Stimulated activated naive CD8-positive, alpha-beta T cell treated with anti-CD3 and anti-CD28 coated beads, Interleukin-15, Interleukin-2, amounts not matched to agents 100 ng/mL and 50 ng/mL, for 24 hours (primary cell): ENCODE results near the gene CXCR2.
"Not testable (repeated sequence)": the region's sequence is repeated elsewhere in the genome, so short reads cannot be mapped to it uniquely, and the experiment has no call there.

Experiments used
- H3K27ac Mint-ChIP-seq: one replicate; pipeline ENCODE4 v1.8.0; 2021; ENCODE audit warnings: mild to moderate bottlenecking, mixed read lengths
- H3K27me3 Mint-ChIP-seq: one replicate; pipeline ENCODE4 v1.8.0; 2021; ENCODE audit warnings: mixed read lengths
- H3K36me3 Mint-ChIP-seq: one replicate; pipeline ENCODE4 v1.8.0; 2021; ENCODE audit warnings: low read depth, mixed read lengths
- H3K4me1 Mint-ChIP-seq: one replicate; pipeline ENCODE4 v1.8.0; 2021; ENCODE audit warnings: low read depth, mixed read lengths
- H3K4me3 Mint-ChIP-seq: one replicate; pipeline ENCODE4 v1.8.0; 2021; ENCODE audit warnings: mild to moderate bottlenecking, mixed read lengths
- H3K9me3 Mint-ChIP-seq: one replicate; pipeline ENCODE4 v1.8.0; 2021; ENCODE audit warnings: mixed read lengths

Gene CXCR2

DNA sequence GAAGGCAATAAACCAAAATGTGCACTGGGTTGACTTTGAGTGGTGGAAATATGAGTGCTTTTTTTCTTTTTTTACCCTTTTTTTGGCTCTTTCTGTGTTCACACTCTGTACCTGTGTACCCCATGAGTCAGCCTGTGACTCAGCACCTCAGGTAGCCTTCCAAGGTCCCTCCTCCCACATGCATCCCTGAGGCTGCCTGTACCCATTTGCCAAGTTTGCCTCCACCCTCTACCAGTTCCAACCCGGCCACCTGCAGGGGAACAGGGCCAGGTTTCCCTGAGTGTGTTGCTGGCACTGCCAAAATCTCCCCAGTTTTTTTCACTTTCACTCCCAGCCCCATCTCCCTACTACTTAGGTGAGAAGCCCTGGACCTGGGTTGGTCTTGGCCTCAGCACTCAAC lies 26.9 kb downstream of the CXCR2 start:
- no peak overlapping the region for H3K27ac Mint-ChIP-seq
- H3K4me1 Mint-ChIP-seq = no peaks in the 10 kb centered on the region
- no peaks in the 10 kb centered on the region for H3K36me3 Mint-ChIP-seq
- H3K4me3 Mint-ChIP-seq = no peak overlapping the region
- no peaks in the 10 kb centered on the region for H3K9me3 Mint-ChIP-seq
- H3K27me3 Mint-ChIP-seq = no peaks in the 10 kb centered on the region

DNA sequence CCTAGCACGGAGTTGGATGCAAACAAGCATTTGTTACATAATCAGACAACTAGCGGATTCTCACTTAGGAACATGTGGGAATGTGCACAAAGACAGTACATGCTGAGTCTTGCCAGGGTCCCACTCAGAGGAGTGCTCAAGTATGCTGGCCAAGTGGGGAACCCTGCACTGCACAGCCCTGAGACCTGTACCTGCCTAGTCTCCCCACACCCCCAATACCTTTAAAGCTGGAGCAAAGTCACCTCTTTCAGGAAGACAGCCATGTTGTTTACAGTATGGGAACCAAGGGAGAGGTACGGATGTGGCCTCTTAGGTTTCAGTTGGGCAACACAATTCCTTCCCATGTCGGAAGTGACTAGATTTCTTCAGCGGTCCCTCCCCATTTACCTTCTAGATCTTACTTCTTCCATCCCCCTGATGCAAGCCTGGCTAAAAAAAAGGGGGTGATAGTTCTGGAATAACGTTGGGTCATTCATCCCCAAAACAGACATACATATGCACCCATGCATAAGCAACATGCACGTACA lies 30.2 kb downstream of the CXCR2 start:
- Mint-ChIP-seq H3K4me1 (no peaks in the 10 kb centered on the region), H3K36me3 (no peaks in the 10 kb centered on the region), H3K27me3 (peaks cover 4% of the 10 kb centered on the region), H3K9me3 (no peaks in the 10 kb centered on the region), H3K27ac (no peak overlapping the region), H3K4me3 (no peak overlapping the region)

- Mint-ChIP-seq H3K4me1 (peaks cover 4% of the 10 kb centered on the region), H3K27ac (no peak overlapping the region), H3K9me3 (no peaks in the 10 kb centered on the region), H3K4me3 (no peak overlapping the region), H3K27me3 (peaks cover 4% of the 10 kb centered on the region), H3K36me3 (no peaks in the 10 kb centered on the region)
Observed at GRCh38 chr2:218161644-218162043, 35.8 kb downstream of the CXCR2 start.

DNA sequence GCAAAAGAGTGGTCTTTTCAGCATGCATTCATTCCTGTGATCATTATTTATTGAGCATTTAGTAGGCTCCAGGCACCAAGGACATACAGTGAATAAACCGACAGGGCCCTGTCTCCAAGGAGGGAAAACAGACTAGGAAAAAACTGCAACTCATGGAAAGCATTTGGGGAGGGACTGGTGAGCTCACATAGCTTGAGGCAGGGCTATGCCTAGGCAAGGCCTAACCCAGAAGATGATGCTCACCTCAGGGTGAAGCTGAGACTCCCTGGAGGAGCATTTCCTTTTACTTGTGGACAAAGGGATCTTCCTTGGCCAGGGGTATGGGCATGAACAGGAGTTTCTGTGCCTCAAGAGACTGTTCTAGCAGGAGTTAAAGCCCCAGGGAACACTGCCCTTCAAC lies 37.0 kb downstream of the CXCR2 start:
- Mint-ChIP-seq H3K4me1 (peaks cover 15% of the 10 kb centered on the region), H3K4me3 (no peak overlapping the region), H3K27ac (no peak overlapping the region), H3K9me3 (no peaks in the 10 kb centered on the region), H3K36me3 (no peaks in the 10 kb centered on the region), H3K27me3 (peaks cover 4% of the 10 kb centered on the region)

GRCh38 chr2:218166791-218167190 lies 41.0 kb downstream of the CXCR2 start, which contains the start of gene CXCR1:
TSS of gene CXCR1 (minus strand) at chr2:218166962. CDS start at chr2:218165211, 1,751 bp downstream.
- Mint-ChIP-seq H3K27ac (no peak within 1 kb of the TSS), H3K4me1 (peaks cover 20% of the 10 kb centered on the region), H3K9me3 (no peaks in the 10 kb centered on the region), H3K4me3 (no peak within 1 kb of the TSS), H3K27me3 (peaks cover 4% of the 10 kb centered on the region), H3K36me3 (no peaks in the 10 kb centered on the region)

- Mint-ChIP-seq H3K27ac (no peak overlapping the region), H3K4me3 (no peak overlapping the region), H3K4me1 (peaks cover 20% of the 10 kb centered on the region), H3K27me3 (peaks cover 4% of the 10 kb centered on the region), H3K9me3 (no peaks in the 10 kb centered on the region), H3K36me3 (no peaks in the 10 kb centered on the region)
Observed at GRCh38 chr2:218168016-218168415, 42.2 kb downstream of the CXCR2 start.

GRCh38 chr2:218168635-218169462 lies 43.0 kb downstream of the CXCR2 start:
- H3K27ac Mint-ChIP-seq = no peak overlapping the region
- no peaks in the 10 kb centered on the region for H3K9me3 Mint-ChIP-seq
- peaks cover 20% of the 10 kb centered on the region for H3K4me1 Mint-ChIP-seq
- H3K4me3 Mint-ChIP-seq = no peak overlapping the region
- H3K27me3 Mint-ChIP-seq = peaks cover 4% of the 10 kb centered on the region
- no peaks in the 10 kb centered on the region for H3K36me3 Mint-ChIP-seq

GRCh38 chr2:218169757-218170546 lies 44.1 kb downstream of the CXCR2 start:
- Mint-ChIP-seq H3K9me3 (no peaks in the 10 kb centered on the region), H3K4me1 (peaks cover 20% of the 10 kb centered on the region)

GRCh38 chr2:218171744-218172143 lies 45.9 kb downstream of the CXCR2 start:
- not testable (repeated sequence) for H3K27ac Mint-ChIP-seq, H3K27me3 Mint-ChIP-seq, H3K36me3 Mint-ChIP-seq, H3K4me3 Mint-ChIP-seq, H3K9me3 Mint-ChIP-seq
- peaks cover 15% of the 10 kb centered on the region for H3K4me1 Mint-ChIP-seq

More at GRCh38 chr2:218169757-218170546, 44.1 kb downstream of the CXCR2 start:
- Mint-ChIP-seq H3K36me3 (no peaks in the 10 kb centered on the region), H3K27ac (no peak overlapping the region), H3K4me3 (no peak overlapping the region), H3K27me3 (peaks cover 4% of the 10 kb centered on the region)

DNA sequence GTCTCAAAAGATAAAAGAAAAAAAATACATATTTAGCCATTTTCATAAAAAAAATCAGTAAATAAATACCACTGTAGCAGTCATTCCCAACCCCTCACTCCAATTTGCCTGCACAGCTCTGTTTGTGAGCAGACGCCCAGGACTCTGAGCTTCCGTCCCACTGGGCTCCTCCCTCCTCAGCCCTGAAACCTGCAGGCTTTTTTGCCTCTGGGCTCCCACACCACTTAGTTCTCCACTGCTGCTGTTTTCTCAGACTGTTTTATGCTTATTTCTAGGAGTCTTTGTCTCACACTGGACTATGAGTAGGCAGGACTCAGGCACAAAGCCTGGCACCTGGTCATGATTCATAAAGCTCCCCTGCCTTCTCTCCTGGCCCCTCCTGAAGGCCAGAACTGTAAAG lies 47.0 kb downstream of the CXCR2 start:
- H3K4me3 Mint-ChIP-seq = no peak overlapping the region
- H3K36me3 Mint-ChIP-seq = no peaks in the 10 kb centered on the region

GRCh38 chr2:218179782-218180181 lies 54.0 kb downstream of the CXCR2 start:
- no peak overlapping the region for H3K27ac Mint-ChIP-seq
- H3K4me1 Mint-ChIP-seq = no peaks in the 10 kb centered on the region
- H3K27me3 Mint-ChIP-seq = peaks cover 4% of the 10 kb centered on the region
- no peak overlapping the region for H3K4me3 Mint-ChIP-seq
- no peaks in the 10 kb centered on the region for H3K36me3 Mint-ChIP-seq
- H3K9me3 Mint-ChIP-seq = no peaks in the 10 kb centered on the region

More for the DNA sequence above, 47.0 kb downstream of the CXCR2 start:
- Mint-ChIP-seq H3K9me3 (no peaks in the 10 kb centered on the region), H3K27ac (no peak overlapping the region), H3K27me3 (peaks cover 4% of the 10 kb centered on the region), H3K4me1 (peaks cover 4% of the 10 kb centered on the region)

DNA sequence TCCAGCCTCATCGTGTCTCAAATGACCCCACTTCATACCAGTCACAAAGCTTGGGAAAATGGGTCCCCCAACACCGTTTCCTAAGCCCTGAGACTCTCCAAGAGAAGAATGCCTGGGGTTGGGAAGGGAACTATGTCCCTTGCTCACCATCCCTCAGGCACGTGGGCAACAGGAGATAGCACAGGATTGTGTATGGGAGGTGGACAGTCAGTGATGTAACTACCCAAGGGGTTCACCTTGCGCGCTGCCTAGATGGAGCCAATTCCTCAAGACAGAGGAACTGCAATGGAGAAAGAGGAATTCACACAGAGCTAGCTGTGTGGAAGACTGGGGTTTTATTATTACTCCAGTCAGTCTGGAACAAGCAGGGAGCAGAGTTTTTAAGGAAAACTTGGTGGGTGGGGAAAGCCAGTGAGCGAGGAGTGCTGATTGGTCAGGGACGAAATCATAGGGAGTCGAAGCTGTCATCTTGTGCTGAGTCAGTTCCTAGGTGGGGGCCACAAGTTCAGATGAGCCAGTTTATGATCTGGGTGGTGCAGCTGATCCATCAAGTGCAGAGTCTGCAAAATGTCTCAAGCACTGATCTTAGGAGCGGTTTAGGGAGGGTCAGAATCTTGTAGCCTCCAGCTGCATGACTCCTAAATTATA lies 54.8 kb downstream of the CXCR2 start:
- H3K4me1 Mint-ChIP-seq = no peaks in the 10 kb centered on the region
- H3K36me3 Mint-ChIP-seq = no peaks in the 10 kb centered on the region
- no peak overlapping the region for H3K4me3 Mint-ChIP-seq
- no peaks in the 10 kb centered on the region for H3K9me3 Mint-ChIP-seq
- H3K27me3 Mint-ChIP-seq = peaks cover 4% of the 10 kb centered on the region
- H3K27ac Mint-ChIP-seq = no peak overlapping the region

GRCh38 chr2:218184331-218184730 lies 58.5 kb downstream of the CXCR2 start:
- Mint-ChIP-seq H3K4me1 (peaks cover 4% of the 10 kb centered on the region), H3K9me3 (no peaks in the 10 kb centered on the region), H3K4me3 (no peak overlapping the region), H3K27ac (no peak overlapping the region), H3K27me3 (no peaks in the 10 kb centered on the region), H3K36me3 (no peaks in the 10 kb centered on the region)

DNA sequence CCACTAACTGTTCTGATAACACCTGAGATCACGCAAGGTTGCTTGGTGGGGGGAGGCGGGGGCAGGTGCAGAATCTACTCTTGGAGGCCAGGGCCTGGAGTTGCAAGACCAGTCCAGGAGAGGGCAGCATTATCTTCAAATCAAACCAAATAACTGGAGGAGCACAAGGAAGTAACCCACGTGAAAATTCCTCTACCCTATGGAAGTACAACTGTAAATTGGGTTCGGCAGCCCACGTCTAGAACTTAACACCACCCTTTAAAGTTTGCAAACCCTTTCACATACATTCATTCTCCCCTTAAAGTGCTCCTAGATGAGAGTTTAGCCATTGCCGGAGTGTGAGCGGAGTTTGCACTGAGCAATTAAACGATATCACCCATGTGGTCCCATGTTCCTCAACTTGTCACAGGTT lies 60.5 kb downstream of the CXCR2 start:
- Mint-ChIP-seq H3K4me3 (no peak overlapping the region), H3K4me1 (peaks cover 4% of the 10 kb centered on the region), H3K9me3 (no peaks in the 10 kb centered on the region), H3K27ac (peak overlapping the region; percentile 6), H3K27me3 (no peaks in the 10 kb centered on the region), H3K36me3 (no peaks in the 10 kb centered on the region)
